MM.1S (cell line): ENCODE measurements around the gene ACBD4.

Source experiments
- DNase-seq: peaks from one replicate; pipeline ENCODE4 v3.0.0-alpha.2; 2015
- H2AFZ ChIP-seq: fragments of 300-600 bp; sonication (generic); 2 replicates; pipeline ENCODE4 v1.6.0; 2016; ENCODE audit warnings: antibody characterized with exemption, low read length
- H3F3A ChIP-seq: fragments of 300-600 bp; sonication (generic); 2 replicates; pipeline ENCODE4 v1.6.1; 2016; ENCODE audit warnings: mild to moderate bottlenecking, antibody characterized with exemption, low read length, moderate library complexity, mixed read lengths; ENCODE audit not compliant: insufficient read depth
- H3K27ac ChIP-seq: fragments of 300-600 bp; sonication (generic); 2 replicates; pipeline ENCODE4 v1.5.1; 2016; ENCODE audit warnings: mild to moderate bottlenecking, low read length
- H3K27me3 ChIP-seq: fragments of 300-600 bp; sonication (generic); replicated peaks from 2 replicates; pipeline ENCODE4 v1.6.0; 2016; ENCODE audit warnings: low read length; ENCODE audit not compliant: insufficient read depth
- H3K36me3 ChIP-seq: fragments of 300-600 bp; sonication (generic); replicated peaks from 2 replicates; pipeline ENCODE4 v1.6.1; 2016; ENCODE audit warnings: mild to moderate bottlenecking, low read length, mixed read lengths; ENCODE audit not compliant: insufficient read depth
- H3K4me1 ChIP-seq: fragments of 300-600 bp; sonication (generic); 2 replicates; pipeline ENCODE4 v1.6.1; 2016; ENCODE audit warnings: low read length, mixed read lengths
- H3K4me2 ChIP-seq: fragments of 300-600 bp; sonication (generic); 2 replicates; pipeline ENCODE4 v1.6.0; 2016; ENCODE audit warnings: low read depth, low read length
- H3K4me3 ChIP-seq: fragments of 300-600 bp; sonication (generic); 2 replicates; pipeline ENCODE4 v1.5.1; 2016; ENCODE audit warnings: low read length, mixed read lengths
- H3K79me2 ChIP-seq: fragments of 300-600 bp; sonication (generic); 2 replicates; pipeline ENCODE4 v1.6.1; 2016; ENCODE audit warnings: mixed run types, low read length, mixed read lengths
- H3K9ac ChIP-seq: fragments of 300-600 bp; sonication (generic); 2 replicates; pipeline ENCODE4 v1.6.1; 2016; ENCODE audit warnings: low read length, mixed read lengths
- H3K9me2 ChIP-seq: fragments of 300-600 bp; sonication (generic); replicated peaks from 2 replicates; pipeline ENCODE4 v1.6.1; 2016; ENCODE audit warnings: mild to moderate bottlenecking, low read length, mixed read lengths; ENCODE audit not compliant: insufficient read depth
- H3K9me3 ChIP-seq: fragments of 300-600 bp; sonication (generic); replicated peaks from 2 replicates; pipeline ENCODE4 v1.6.1; 2016; ENCODE audit warnings: mild to moderate bottlenecking, low read length, mixed read lengths; ENCODE audit not compliant: insufficient read depth
- H4K20me1 ChIP-seq: fragments of 300-600 bp; sonication (generic); 2 replicates; pipeline ENCODE4 v1.6.1; 2016; ENCODE audit warnings: mild to moderate bottlenecking, low read length, moderate library complexity, mixed read lengths; ENCODE audit not compliant: insufficient read depth
- EZH2 ChIP-seq: fragments of 300-600 bp; sonication (generic); optimal IDR thresholded peaks from 2 replicates; pipeline ENCODE3; 2017; ENCODE audit warnings: low read depth, mild to moderate bottlenecking, antibody characterized with exemption, low read length, mixed read lengths
- EZH2phosphoT487 ChIP-seq: fragments of 300-600 bp; sonication (generic); IDR thresholded peaks from 2 replicates; pipeline ENCODE4 v1.6.1; 2018; ENCODE audit warnings: antibody characterized with exemption, low read length
- TF ChIP-seq, protein P1 (sequence below): fragments of 300-600 bp; sonication (generic); IDR thresholded peaks from 2 replicates; pipeline ENCODE4 v1.5.1; 2016; ENCODE audit warnings: antibody characterized with exemption, low read length, mixed read lengths

Gene ACBD4

DNA sequence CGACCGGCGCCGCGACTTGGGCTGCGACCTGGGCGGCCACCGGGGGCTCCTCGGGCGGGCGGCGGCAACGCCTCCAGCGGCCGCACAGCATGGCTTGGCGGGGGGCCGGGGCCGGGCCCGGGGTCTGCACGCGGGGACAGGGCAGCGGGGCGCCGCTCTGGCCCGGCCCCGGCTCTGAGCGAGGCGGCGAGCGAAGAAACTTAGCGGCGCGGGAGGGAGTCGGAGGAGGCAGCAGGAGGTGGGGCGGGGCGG, 3.2 kb upstream of the ACBD4 start, which contains the start of gene PLCD3:
Gene PLCD3, minus strand, starts transcription at position 196 of the 252 bp plus-strand sequence. Its CDS starts 105 bp downstream, at position 91.
- Histone ChIP-seq H3K4me1 (peaks cover 10% of the 10 kb centered on the region), H3F3A (peaks cover 6% of the 10 kb centered on the region), H3K9ac (peak within 1 kb of the TSS; percentile 82)

DNA sequence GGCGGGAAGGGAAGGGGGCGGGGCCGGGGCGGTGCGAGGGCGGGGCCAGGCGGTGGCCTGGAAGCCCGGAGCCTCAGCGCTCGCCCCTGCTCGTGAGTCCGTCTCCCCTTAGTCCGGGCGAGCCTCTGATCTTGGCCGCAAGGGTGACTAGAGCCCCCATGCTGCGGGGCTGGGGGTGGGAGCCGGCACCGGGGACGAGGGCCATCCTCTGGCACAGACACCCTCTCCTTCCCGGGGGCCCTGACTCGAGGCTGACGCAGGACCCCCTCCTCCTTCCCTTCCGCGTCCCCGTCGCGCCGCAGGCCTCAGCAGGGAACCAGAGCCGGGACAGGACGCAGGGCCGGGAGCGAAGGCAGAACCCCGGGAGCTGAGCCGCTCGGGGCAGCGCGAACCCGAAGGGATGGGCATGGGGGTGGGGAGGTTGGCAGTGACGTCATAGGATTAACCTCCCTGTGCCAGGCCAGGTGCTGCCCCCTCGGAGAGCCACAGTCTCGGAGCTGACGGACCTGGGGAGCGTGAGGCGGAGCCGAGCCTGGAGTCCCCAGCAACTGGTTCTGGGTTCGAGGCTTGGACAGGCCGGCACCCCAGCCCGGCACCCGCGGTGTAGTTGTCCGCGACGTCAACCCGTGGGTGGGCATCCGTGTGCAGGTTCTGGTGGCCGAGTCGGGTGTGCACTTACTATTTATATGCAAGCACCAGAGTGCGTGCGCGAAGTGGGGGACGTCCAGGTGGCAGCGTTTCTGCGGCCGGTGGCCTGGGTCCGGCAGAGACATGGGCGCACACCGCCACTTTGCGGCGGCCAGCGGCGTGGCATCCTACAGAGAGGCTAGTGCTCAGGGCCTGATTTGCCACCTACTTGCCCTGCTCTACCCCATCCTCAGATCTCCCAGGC, 2.7 kb upstream of the ACBD4 start:
- Histone ChIP-seq H3K9ac (peak overlapping the region; percentile 82), H2AFZ (peak overlapping the region; percentile 99), H4K20me1 (no peaks in the 10 kb centered on the region), H3K27ac (peak overlapping the region; percentile 88), H3K4me1 (peaks cover 10% of the 10 kb centered on the region), H3K4me3 (peak overlapping the region; percentile 97), H3K79me2 (peaks cover 12% of the 10 kb centered on the region; the same call in 1 of the 2 replicates), H3K9me2 (no peaks in the 10 kb centered on the region), H3K36me3 (no peaks in the 10 kb centered on the region), H3K9me3 (no peaks in the 10 kb centered on the region), H3K27me3 (0 out of 2 replicates have a peak, but pooled peaks cover 8% of the 10 kb centered on the region), H3F3A (peaks cover 6% of the 10 kb centered on the region), H3K4me2 (peak overlapping the region; percentile 100)
- TF ChIP-seq EZH2phosphoT487 (no peak), EZH2 (no peak)
- TF ChIP-seq, protein P1, sequence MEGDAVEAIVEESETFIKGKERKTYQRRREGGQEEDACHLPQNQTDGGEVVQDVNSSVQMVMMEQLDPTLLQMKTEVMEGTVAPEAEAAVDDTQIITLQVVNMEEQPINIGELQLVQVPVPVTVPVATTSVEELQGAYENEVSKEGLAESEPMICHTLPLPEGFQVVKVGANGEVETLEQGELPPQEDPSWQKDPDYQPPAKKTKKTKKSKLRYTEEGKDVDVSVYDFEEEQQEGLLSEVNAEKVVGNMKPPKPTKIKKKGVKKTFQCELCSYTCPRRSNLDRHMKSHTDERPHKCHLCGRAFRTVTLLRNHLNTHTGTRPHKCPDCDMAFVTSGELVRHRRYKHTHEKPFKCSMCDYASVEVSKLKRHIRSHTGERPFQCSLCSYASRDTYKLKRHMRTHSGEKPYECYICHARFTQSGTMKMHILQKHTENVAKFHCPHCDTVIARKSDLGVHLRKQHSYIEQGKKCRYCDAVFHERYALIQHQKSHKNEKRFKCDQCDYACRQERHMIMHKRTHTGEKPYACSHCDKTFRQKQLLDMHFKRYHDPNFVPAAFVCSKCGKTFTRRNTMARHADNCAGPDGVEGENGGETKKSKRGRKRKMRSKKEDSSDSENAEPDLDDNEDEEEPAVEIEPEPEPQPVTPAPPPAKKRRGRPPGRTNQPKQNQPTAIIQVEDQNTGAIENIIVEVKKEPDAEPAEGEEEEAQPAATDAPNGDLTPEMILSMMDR: peak; percentile 73
- DNase-seq: peak; percentile 76

More for the DNA sequence above, 3.2 kb upstream of the ACBD4 start, which contains the start of gene PLCD3:
- Histone ChIP-seq H3K4me2 (peak within 1 kb of the TSS; percentile 100), H3K79me2 (peaks cover 12% of the 10 kb centered on the region; the same call in 1 of the 2 replicates), H3K9me3 (no peaks in the 10 kb centered on the region), H2AFZ (peak within 1 kb of the TSS; percentile 99), H3K9me2 (no peaks in the 10 kb centered on the region), H4K20me1 (no peaks in the 10 kb centered on the region), H3K4me3 (peak within 1 kb of the TSS; percentile 97), H3K27ac (peak within 1 kb of the TSS; percentile 88), H3K27me3 (0 out of 2 replicates have a peak, but pooled peaks cover 8% of the 10 kb centered on the region), H3K36me3 (no peaks in the 10 kb centered on the region)
- no peak for TF ChIP-seq EZH2
- no peak for TF ChIP-seq EZH2phosphoT487
- TF ChIP-seq, protein P1: no peak
- DNase-seq: no peak

DNA sequence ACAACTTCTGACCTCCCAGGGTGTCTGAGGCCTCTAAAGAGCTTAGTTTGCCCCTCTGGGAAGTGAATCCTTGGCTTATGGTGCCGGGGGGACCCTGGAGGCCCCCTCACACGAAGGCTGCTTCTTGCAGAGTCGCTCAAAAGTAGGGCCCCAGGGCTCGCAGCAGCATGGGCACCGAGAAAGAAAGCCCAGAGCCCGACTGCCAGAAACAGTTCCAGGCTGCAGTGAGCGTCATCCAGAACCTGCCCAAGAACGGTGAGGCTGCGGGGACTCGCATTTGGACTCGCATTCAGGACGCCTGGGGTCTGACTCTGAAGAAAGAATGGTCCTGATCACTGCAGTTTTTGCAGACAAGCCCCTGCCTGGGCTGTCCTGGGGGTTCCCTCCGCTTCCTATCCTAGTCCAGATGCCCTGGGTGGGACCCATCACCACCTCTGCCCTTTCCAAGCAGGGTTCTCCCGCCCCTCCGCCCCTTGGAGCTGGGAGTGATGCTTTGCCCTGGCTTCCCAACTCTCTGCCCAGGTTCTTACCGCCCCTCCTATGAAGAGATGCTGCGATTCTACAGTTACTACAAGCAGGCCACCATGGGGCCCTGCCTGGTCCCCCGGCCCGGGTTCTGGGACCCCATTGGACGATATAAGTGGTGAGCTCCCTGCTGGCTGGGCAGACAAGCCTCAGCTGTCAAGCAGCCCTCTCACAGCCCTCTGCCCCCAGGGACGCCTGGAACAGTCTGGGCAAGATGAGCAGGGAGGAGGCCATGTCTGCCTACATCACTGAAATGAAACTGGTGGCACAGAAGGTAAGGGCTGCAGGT, 698 bp downstream of the ACBD4 start:
- Histone ChIP-seq H3K4me3 (peak overlapping the region; percentile 85), H3F3A (peaks cover 6% of the 10 kb centered on the region), H3K4me1 (peaks cover 10% of the 10 kb centered on the region), H3K79me2 (peaks cover 12% of the 10 kb centered on the region; the same call in 1 of the 2 replicates), H3K9me2 (no peaks in the 10 kb centered on the region), H3K27me3 (0 out of 2 replicates have a peak, but pooled peaks cover 1% of the 10 kb centered on the region), H3K9ac (peak overlapping the region; percentile 72), H2AFZ (peak overlapping the region; percentile 79), H3K36me3 (no peaks in the 10 kb centered on the region), H4K20me1 (no peaks in the 10 kb centered on the region), H3K27ac (peak overlapping the region; percentile 7; the same call in 1 of the 2 replicates), H3K9me3 (no peaks in the 10 kb centered on the region), H3K4me2 (peak overlapping the region; percentile 97)
- TF ChIP-seq, protein P1: no peak
- TF ChIP-seq EZH2phosphoT487 (no peak), EZH2 (no peak)
- no peak for DNase-seq
